ENCODE results near the gene ZC3H7B. TPM values are rescaled to one million over a fixed set of nuclear protein-coding genes. Genes with fewer than 3 reads are reported as not detected.

The ZC3H7B gene
- polyA plus RNA-seq, 1 experiment, result 59.4 TPM

GRCh38 chr22:41347066-41347859 lies 45.9 kb downstream of the ZC3H7B start:
- Histone ChIP-seq H3K27me3 (ENCODE audit: control insufficient read depth, insufficient read depth, low read length) (no peaks in the 10 kb centered on the region), H3K36me3 (ENCODE audit: control insufficient read depth, insufficient read depth, low read length) (peaks cover 55% of the 10 kb centered on the region), H3K4me3 (ENCODE audit: low read depth, low read length) (no peak overlapping the region)
- TF ChIP-seq CTCF (IDR thresholded peaks at IDR 0.05; ENCODE audit: insufficient read depth, low read depth, low read length), result no peak
- ChIA-PET POLR2A (no interaction called here), CTCF (interaction anchor here (1.7 kb wide), 1 partner anchor 13 kb away, joined by 5 read pairs; no protein-coding TSS in a partner anchor)
- no peak for DNase-seq (ENCODE audit: low read depth)

- H3K36me3 ChIP-seq (ENCODE audit: control insufficient read depth, insufficient read depth, low read length), result peaks cover 48% of the 10 kb centered on the region
- H3K27me3 ChIP-seq (ENCODE audit: control insufficient read depth, insufficient read depth, low read length), result no peaks in the 10 kb centered on the region
- DNase-seq (ENCODE audit: low read depth), result no peak
- POLR2A ChIA-PET, result no interaction called here
- no peak overlapping the region for H3K4me3 ChIP-seq (ENCODE audit: low read depth, low read length)
- TF ChIP-seq CTCF (IDR thresholded peaks at IDR 0.05; ENCODE audit: insufficient read depth, low read depth, low read length), result no peak
- CTCF ChIA-PET, result interaction anchor here (1.4 kb wide), 1 partner anchor 169 kb away, joined by 4 read pairs; no protein-coding TSS in a partner anchor
Observed at GRCh38 chr22:41348964-41349484, 47.7 kb downstream of the ZC3H7B start.

- ChIA-PET CTCF (no interaction called here), POLR2A (no interaction called here)
- no peak for TF ChIP-seq CTCF (IDR thresholded peaks at IDR 0.05; ENCODE audit: insufficient read depth, low read depth, low read length)
- no peaks in the 10 kb centered on the region for H3K27me3 ChIP-seq (ENCODE audit: control insufficient read depth, insufficient read depth, low read length)
- DNase-seq (ENCODE audit: low read depth), result no peak
- peaks cover 48% of the 10 kb centered on the region for H3K36me3 ChIP-seq (ENCODE audit: control insufficient read depth, insufficient read depth, low read length)
- H3K4me3 ChIP-seq (ENCODE audit: low read depth, low read length), result no peak overlapping the region
Observed at GRCh38 chr22:41350087-41350486, 48.8 kb downstream of the ZC3H7B start.

GRCh38 chr22:41351011-41351410 lies 49.7 kb downstream of the ZC3H7B start:
- TF ChIP-seq CTCF (IDR thresholded peaks at IDR 0.05; ENCODE audit: insufficient read depth, low read depth, low read length), result no peak
- peaks cover 51% of the 10 kb centered on the region for H3K36me3 ChIP-seq (ENCODE audit: control insufficient read depth, insufficient read depth, low read length)
- H3K4me3 ChIP-seq (ENCODE audit: low read depth, low read length), result no peak overlapping the region
- no peaks in the 10 kb centered on the region for H3K27me3 ChIP-seq (ENCODE audit: control insufficient read depth, insufficient read depth, low read length)
- ChIA-PET CTCF (no interaction called here), POLR2A (no interaction called here)
- DNase-seq (ENCODE audit: low read depth), result no peak

- POLR2A ChIA-PET, result interaction anchor here (0.5 kb wide), 1 partner anchor 1689 kb away, joined by 8 read pairs; no protein-coding TSS in a partner anchor
- CTCF ChIA-PET, result interaction anchor here (0.7 kb wide), 1 partner anchor 16 kb away, joined by 3 read pairs; no protein-coding TSS in a partner anchor
- TF ChIP-seq CTCF (IDR thresholded peaks at IDR 0.05; ENCODE audit: insufficient read depth, low read depth, low read length), result no peak
- peak; percentile 39 for DNase-seq (ENCODE audit: low read depth)
- Histone ChIP-seq H3K4me3 (ENCODE audit: low read depth, low read length) (no peak overlapping the region), H3K27me3 (ENCODE audit: control insufficient read depth, insufficient read depth, low read length) (no peaks in the 10 kb centered on the region), H3K36me3 (ENCODE audit: control insufficient read depth, insufficient read depth, low read length) (peaks cover 56% of the 10 kb centered on the region)
Observed at GRCh38 chr22:41352058-41352457, 50.7 kb downstream of the ZC3H7B start.
